Activated T-cell treated with anti-CD3 and anti-CD28 coated beads, Interleukin-2, amount 50 U/mL, for 4 hours (primary cell): ENCODE data around the gene SMIM20. TPM values are rescaled to one million over a fixed set of nuclear protein-coding genes. Genes with fewer than 3 reads are reported as not detected.

Experiments used
- ATAC-seq, 2 donors: fragments of 200-7000 bp; cut with Tn5 transposase; one replicate each; pipeline ENCODE4 v1.10.0; 2021
- DNase-seq: peaks from one replicate; pipeline ENCODE4 v3.0.0-alpha.2; 2020
- H3K27me3 Mint-ChIP-seq: one replicate; pipeline ENCODE4 v1.8.0; 2021; ENCODE audit warnings: low read depth, mixed read lengths
- H3K36me3 Mint-ChIP-seq: one replicate; pipeline ENCODE4 v1.8.0; 2022; ENCODE audit warnings: mixed read lengths; ENCODE audit not compliant: insufficient read depth
- H3K4me1 Mint-ChIP-seq: one replicate; pipeline ENCODE4 v1.8.0; 2021; ENCODE audit warnings: low read depth, mixed read lengths
- H3K4me3 Mint-ChIP-seq: one replicate; pipeline ENCODE4 v1.8.0; 2021; ENCODE audit warnings: mild to moderate bottlenecking, moderate library complexity, mixed read lengths
- H3K9me3 Mint-ChIP-seq: one replicate; pipeline ENCODE4 v1.8.0; 2021; ENCODE audit warnings: mixed read lengths
- total RNA-seq, 3 donors: library from RNA; stranded (reverse); gene quantifications; one replicate each; pipeline ENCODE4 v1.2.1, GENCODE V29; 2021

The SMIM20 gene
- total RNA-seq, 3 donors from 2014 or later: 18.9 to 22.7 (median 19.5) TPM

- no peaks in the 10 kb centered on the region for H3K4me1 Mint-ChIP-seq
- ATAC-seq (no peak), DNase-seq (no peak)
- no peaks in the 10 kb centered on the region for H3K9me3 Mint-ChIP-seq
- no peaks in the 10 kb centered on the region for H3K27me3 Mint-ChIP-seq
- H3K36me3 Mint-ChIP-seq: peaks cover 3% of the 10 kb centered on the region
- no peak overlapping the region for H3K4me3 Mint-ChIP-seq
These were observed 31.8 kb upstream of the SMIM20 start for GRCh38 chr4:25882226-25882625.

- no peaks in the 10 kb centered on the region for H3K27me3 Mint-ChIP-seq
These were observed 30.5 kb upstream of the SMIM20 start for GRCh38 chr4:25883565-25883964.

GRCh38 chr4:25884031-25884782, 29.8 kb upstream of the SMIM20 start:
- H3K4me1 Mint-ChIP-seq: no peaks in the 10 kb centered on the region
- H3K27me3 Mint-ChIP-seq: no peaks in the 10 kb centered on the region
- H3K9me3 Mint-ChIP-seq: no peaks in the 10 kb centered on the region
- ATAC-seq (no peak), DNase-seq (no peak)
- no peak overlapping the region for H3K4me3 Mint-ChIP-seq
- peaks cover 3% of the 10 kb centered on the region for H3K36me3 Mint-ChIP-seq

More at GRCh38 chr4:25883565-25883964, 30.5 kb upstream of the SMIM20 start:
- Mint-ChIP-seq H3K4me3 (no peak overlapping the region), H3K4me1 (no peaks in the 10 kb centered on the region), H3K9me3 (no peaks in the 10 kb centered on the region), H3K36me3 (peaks cover 3% of the 10 kb centered on the region)
- DNase-seq (no peak), ATAC-seq (no peak)

- H3K36me3 Mint-ChIP-seq: no peaks in the 10 kb centered on the region
- H3K9me3 Mint-ChIP-seq: no peaks in the 10 kb centered on the region
- no peak for ATAC-seq
- H3K27me3 Mint-ChIP-seq: no peaks in the 10 kb centered on the region
- DNase-seq: no peak
- no peak overlapping the region for H3K4me3 Mint-ChIP-seq
- H3K4me1 Mint-ChIP-seq: no peaks in the 10 kb centered on the region
These were observed 25.2 kb upstream of the SMIM20 start for GRCh38 chr4:25888781-25889180.

GRCh38 chr4:25889589-25890503, 24.2 kb upstream of the SMIM20 start:
- no peaks in the 10 kb centered on the region for H3K4me1 Mint-ChIP-seq

GRCh38 chr4:25890571-25891485, 23.2 kb upstream of the SMIM20 start:
- DNase-seq (no peak), ATAC-seq (no peak)
- Mint-ChIP-seq H3K27me3 (no peaks in the 10 kb centered on the region), H3K36me3 (no peaks in the 10 kb centered on the region), H3K9me3 (no peaks in the 10 kb centered on the region), H3K4me3 (no peak overlapping the region), H3K4me1 (no peaks in the 10 kb centered on the region)

More at GRCh38 chr4:25889589-25890503, 24.2 kb upstream of the SMIM20 start:
- Mint-ChIP-seq H3K9me3 (no peaks in the 10 kb centered on the region), H3K4me3 (no peak overlapping the region), H3K27me3 (no peaks in the 10 kb centered on the region), H3K36me3 (no peaks in the 10 kb centered on the region)
- DNase-seq (no peak), ATAC-seq (no peak)

GRCh38 chr4:25892796-25893195, 21.2 kb upstream of the SMIM20 start:
- Mint-ChIP-seq H3K4me1 (no peaks in the 10 kb centered on the region), H3K9me3 (no peaks in the 10 kb centered on the region), H3K4me3 (no peak overlapping the region), H3K36me3 (no peaks in the 10 kb centered on the region), H3K27me3 (no peaks in the 10 kb centered on the region)
- DNase-seq (no peak), ATAC-seq (no peak)

GRCh38 chr4:25896776-25897539, 17.1 kb upstream of the SMIM20 start:
- ATAC-seq: no peak
- Mint-ChIP-seq H3K4me1 (peaks cover 5% of the 10 kb centered on the region), H3K27me3 (no peaks in the 10 kb centered on the region), H3K36me3 (no peaks in the 10 kb centered on the region), H3K4me3 (no peak overlapping the region), H3K9me3 (no peaks in the 10 kb centered on the region)
- DNase-seq: no peak

GRCh38 chr4:25900310-25900709, 13.7 kb upstream of the SMIM20 start:
- Mint-ChIP-seq H3K4me1 (peaks cover 5% of the 10 kb centered on the region), H3K9me3 (no peaks in the 10 kb centered on the region), H3K4me3 (no peak overlapping the region), H3K27me3 (no peaks in the 10 kb centered on the region), H3K36me3 (peaks cover 1% of the 10 kb centered on the region)
- DNase-seq (no peak), ATAC-seq (peak; percentile 52 to 55)

GRCh38 chr4:25901030-25901430, 13.0 kb upstream of the SMIM20 start:
- DNase-seq: no peak
- H3K36me3 Mint-ChIP-seq: peaks cover 1% of the 10 kb centered on the region
- H3K9me3 Mint-ChIP-seq: no peaks in the 10 kb centered on the region
- no peak overlapping the region for H3K4me3 Mint-ChIP-seq
- H3K27me3 Mint-ChIP-seq: no peaks in the 10 kb centered on the region
- H3K4me1 Mint-ChIP-seq: peaks cover 5% of the 10 kb centered on the region
- ATAC-seq: no peak

GRCh38 chr4:25903900-25904747, 9.9 kb upstream of the SMIM20 start:
- ATAC-seq: no peak
- Mint-ChIP-seq H3K4me1 (peaks cover 5% of the 10 kb centered on the region), H3K27me3 (no peaks in the 10 kb centered on the region), H3K36me3 (peaks cover 1% of the 10 kb centered on the region), H3K4me3 (no peak overlapping the region), H3K9me3 (peaks cover 4% of the 10 kb centered on the region)
- no peak for DNase-seq

- Mint-ChIP-seq H3K36me3 (peaks cover 1% of the 10 kb centered on the region), H3K4me1 (peaks cover 5% of the 10 kb centered on the region), H3K27me3 (no peaks in the 10 kb centered on the region), H3K4me3 (no peak overlapping the region), H3K9me3 (peaks cover 7% of the 10 kb centered on the region)
- ATAC-seq: no peak
- DNase-seq: no peak
These were observed 9.3 kb upstream of the SMIM20 start for GRCh38 chr4:25904748-25905082.

- ATAC-seq (no peak), DNase-seq (no peak)
- peaks cover 1% of the 10 kb centered on the region for H3K36me3 Mint-ChIP-seq
- H3K4me1 Mint-ChIP-seq: peaks cover 3% of the 10 kb centered on the region
- peaks cover 7% of the 10 kb centered on the region for H3K9me3 Mint-ChIP-seq
- no peak overlapping the region for H3K4me3 Mint-ChIP-seq
- no peaks in the 10 kb centered on the region for H3K27me3 Mint-ChIP-seq
These were observed 8.6 kb upstream of the SMIM20 start for GRCh38 chr4:25905371-25905770.
